HepG2 (cell line): ENCODE results near the gene JMJD8. TPM values are rescaled to one million over a fixed set of nuclear protein-coding genes. Genes with fewer than 3 reads are reported as not detected.

Experiments used
- ATAC-seq: fragments of 200-7000 bp; cut with Tn5 transposase; 3 replicates; pipeline ENCODE4 v1.9.1; 2020; ENCODE audit warnings: mild to moderate bottlenecking, moderate library complexity
- BruUV-seq: library from RNA; stranded (reverse); fragments of 400-500 nt; replicated peaks from 2 replicates; lab custom pipeline; 2021; lab: Mats Ljungman, UMichigan
- CTCF ChIA-PET: fragments of 300-600 bp; formaldehyde crosslinking; extraction: SDS; loops from one replicate; lab custom pipeline; 2021; ENCODE audit warnings: low total read pairs, inconsistent platforms, low intra/inter-chr PET ratio; lab: Yijun Ruan, JAX
- POLR2A ChIA-PET: fragments of 350-600 bp; sonication (Branson Sonifier 250); formaldehyde crosslinking; loops from one replicate; lab custom pipeline; 2020; ENCODE audit warnings: antibody characterized with exemption, inconsistent platforms; lab: Yijun Ruan, JAX
- DNase-seq: peaks from one replicate; pipeline ENCODE4 v3.0.0-alpha.2; 2015; ENCODE audit warnings: low spot score
- FAIRE-seq: peaks from 3 replicates; lab custom pipeline; 2011; peaks lifted over from hg19 to GRCh38; lab: Jason Lieb, UNC
- H2AFZ ChIP-seq: one replicate; pipeline ENCODE4 v1.6.1; 2011; ENCODE audit warnings: low read length, inconsistent platforms
- H3K27ac ChIP-seq: fragments of 300-600 bp; 3 replicates; pipeline ENCODE4 v1.8.0; 2011; ENCODE audit warnings: mixed run types, mild to moderate bottlenecking, mixed read lengths, low read length, inconsistent platforms; ENCODE audit not compliant: insufficient read depth; ENCODE audit errors: extremely low read length
- H3K27me3 ChIP-seq, 2 experiments: fragments of 200-600 bp in 1 of 2; 2 replicates in 1 of 2; 3 replicates in 1 of 2; pipeline versions ENCODE4 v1.6.0 to v1.8.0; 2011; ENCODE audit warnings: low read length in 2 of 2, mild to moderate bottlenecking in 2 of 2, moderate library complexity in 2 of 2, inconsistent platforms in 1 of 2; ENCODE audit not compliant: insufficient read depth in 2 of 2, control insufficient read depth in 1 of 2
- H3K36me3 ChIP-seq, 2 experiments: fragments of 200-600 bp in 1 of 2; replicated peaks in 1 of 2; 2 replicates in 1 of 2; 3 replicates in 1 of 2; pipeline versions ENCODE4 v1.5.1 to v1.8.0; 2011; ENCODE audit warnings: low read length in 2 of 2, inconsistent platforms in 1 of 2; ENCODE audit not compliant: insufficient read depth in 2 of 2, control insufficient read depth in 1 of 2
- H3K4me1 ChIP-seq: 2 replicates; pipeline ENCODE4 v1.5.1; 2012; ENCODE audit warnings: low read length, inconsistent platforms; ENCODE audit not compliant: insufficient read depth
- H3K4me2 ChIP-seq: 2 replicates; pipeline ENCODE4 v1.6.0; 2011; ENCODE audit warnings: low read depth, low read length, inconsistent platforms
- H3K4me3 ChIP-seq, 3 experiments: fragments of 200-600 bp in 1 of 3; sonication (generic), shearing (Covaris generic) in 1 of 3; replicated peaks in 1 of 3; 2 replicates each; pipeline ENCODE4 v1.5.1; 2011 to 2016; ENCODE audit warnings: low read length in 3 of 3, inconsistent platforms in 2 of 3, low read depth in 2 of 3, mild to moderate bottlenecking in 2 of 3, control low read depth in 1 of 3, mixed read lengths in 1 of 3; ENCODE audit not compliant: insufficient read depth in 1 of 3
- H3K79me2 ChIP-seq: one replicate; pipeline ENCODE4 v1.6.1; 2011; ENCODE audit warnings: low read length, inconsistent platforms; ENCODE audit not compliant: insufficient read depth
- H3K9ac ChIP-seq: 2 replicates; pipeline ENCODE4 v1.6.0; 2011; ENCODE audit warnings: mild to moderate bottlenecking, low read depth, low read length, inconsistent platforms; ENCODE audit not compliant: insufficient read depth
- H3K9me3 ChIP-seq: 2 replicates; pipeline ENCODE4 v1.5.1; 2012; ENCODE audit warnings: mild to moderate bottlenecking, low read length
- H4K20me1 ChIP-seq: 2 replicates; pipeline ENCODE4 v1.6.0; 2011; ENCODE audit warnings: inconsistent platforms, mild to moderate bottlenecking, low read length, moderate library complexity; ENCODE audit not compliant: insufficient read depth
- AGO2 ChIP-seq: fragments of 200-400 bp; formaldehyde crosslinking; optimal IDR thresholded peaks from 2 replicates; pipeline ENCODE3; 2017; ENCODE audit warnings: mild to moderate bottlenecking, low read depth, low read length, moderate library complexity
- CREB1 ChIP-seq, 2 experiments: fragments of 450-650 bp in 1 of 2; IDR thresholded peaks; 2 replicates each; pipeline ENCODE4 v1.6.1; 2016 to 2017; ENCODE audit warnings: control low read depth in 1 of 2, mild to moderate bottlenecking in 1 of 2, missing compliant biosample characterization in 1 of 2, missing genetic modification characterization in 1 of 2
- ISX ChIP-seq: sonication (generic); formaldehyde crosslinking; conservative IDR thresholded peaks from 2 replicates; pipeline ENCODE4 v1.5.0; 2020; ENCODE audit warnings: missing genetic modification reagents
- NCOR1 ChIP-seq: fragments of 200-600 bp; sonication (generic); IDR thresholded peaks from 2 replicates; pipeline ENCODE4 v1.7.0; 2017; ENCODE audit warnings: antibody characterized with exemption, low read length, borderline replicate concordance
- NONO ChIP-seq, 2 experiments: fragments of 450-650 bp in 1 of 2; sonication (generic) in 1 of 2; formaldehyde crosslinking in 1 of 2; IDR thresholded peaks in 1 of 2; conservative IDR thresholded peaks in 1 of 2; 2 replicates each; pipeline versions ENCODE4 v1.6.1 to v1.8.0; 2017 to 2022; ENCODE audit warnings: mild to moderate bottlenecking in 1 of 2, missing genetic modification reagents in 1 of 2, moderate library complexity in 1 of 2
- PHF21A ChIP-seq: sonication (generic); formaldehyde crosslinking; IDR thresholded peaks from 2 replicates; pipeline ENCODE4 v1.5.0; 2020; ENCODE audit warnings: mild to moderate bottlenecking, missing genetic modification reagents
- POGK ChIP-seq: sonication (generic); formaldehyde crosslinking; conservative IDR thresholded peaks from 2 replicates; pipeline ENCODE4 v1.8.0; 2022; ENCODE audit warnings: mild to moderate bottlenecking, moderate library complexity, missing genetic modification reagents
- RAD51 ChIP-seq: fragments of 450-650 bp; IDR thresholded peaks from 2 replicates; pipeline ENCODE4 v1.6.1; 2016; ENCODE audit warnings: borderline replicate concordance
- RBFOX2 ChIP-seq: fragments of 200-400 bp; formaldehyde crosslinking; IDR thresholded peaks from 2 replicates; pipeline ENCODE4 v1.6.1; 2017; ENCODE audit warnings: low read depth, mild to moderate bottlenecking, low read length
- SSRP1 ChIP-seq: IDR thresholded peaks from 2 replicates; pipeline ENCODE4 v1.6.1; 2016; ENCODE audit warnings: control low read depth
- SUZ12 ChIP-seq: fragments of 150-350 bp; IDR thresholded peaks from 2 replicates; pipeline ENCODE4 v1.6.1; 2014; ENCODE audit warnings: low read depth, low read length
- ZBTB26 ChIP-seq: IDR thresholded peaks from 2 replicates; pipeline ENCODE4 v1.6.1; 2016; ENCODE audit warnings: missing compliant biosample characterization, missing genetic modification reagents, borderline replicate concordance
- ZNF101 ChIP-seq: sonication (generic); formaldehyde crosslinking; IDR thresholded peaks from 2 replicates; pipeline ENCODE4 v1.4.0; 2020; ENCODE audit warnings: mild to moderate bottlenecking, low read depth, missing genetic modification reagents, borderline replicate concordance
- ZNF597 ChIP-seq: sonication (generic); formaldehyde crosslinking; IDR thresholded peaks from 2 replicates; pipeline ENCODE4 v1.5.0; 2020; ENCODE audit warnings: missing genetic modification reagents
- ZNF598 ChIP-seq: sonication (generic); formaldehyde crosslinking; IDR thresholded peaks from 2 replicates; pipeline ENCODE4 v1.5.1; 2020; ENCODE audit warnings: mild to moderate bottlenecking, missing genetic modification reagents, borderline replicate concordance
- WGBS: methylation state at CpG from one replicate; pipeline ENCODE4 v1.1.6; 2017; ENCODE audit warnings: low lambda C conversion rate; 5-methylcytosine and 5-hydroxymethylcytosine counted together
- in situ Hi-C: cut with HindIII; loops from 2 replicates; pipeline ENCODE4 v1.10.0; 2017; ENCODE audit warnings: low pct_unique_long_range_greater_than_20kb; ENCODE audit not compliant: extremely low pct_ligation_motif_present
- intact Hi-C: fragments of 100-400 bp; cut with micrococcal nuclease; formaldehyde crosslinking; loops from one replicate; pipeline ENCODE4 v1.10.0; 2022; ENCODE audit not compliant: unreplicated experiment
- polyA plus RNA-seq, 8 experiments: library from polyadenylated mRNA; depleted of rRNA in 3 of 8; stranded (reverse) in 7 of 8; unstranded in 1 of 8; fragments of >200 nt; fragmentation: Illumina TruSeq in 4 of 8; extraction: Trizol in 4 of 8; gene quantifications; 2 replicates each; pipeline versions ENCODE4 v1.2.1 to v1.2.3, GENCODE V29; 2011 to 2016; ENCODE audit warnings: low read depth in 4 of 8, missing spikeins in 1 of 8, mixed read lengths in 1 of 8; ENCODE audit not compliant: insufficient read depth in 1 of 8
- total RNA-seq, 5 experiments: library from RNA; depleted of rRNA; stranded (reverse); fragments of >200 nt; fragmentation: Illumina TruSeq; extraction: Trizol; gene quantifications; 2 replicates each; pipeline ENCODE4 v1.2.3, GENCODE V29; 2016; ENCODE audit warnings: low read depth in 1 of 5
- TF ChIP-seq, protein P1 (sequence below): sonication (generic); formaldehyde crosslinking; IDR thresholded peaks from 2 replicates; pipeline ENCODE4 v1.5.1; 2020; ENCODE audit warnings: mild to moderate bottlenecking, missing genetic modification reagents

Gene JMJD8
- total and polyA plus RNA-seq, 2 of the 13 experiments (the other 11 are each of a cell fraction or from before 2014, with no cell fraction given): 2.6 to 11.8 TPM

DNA sequence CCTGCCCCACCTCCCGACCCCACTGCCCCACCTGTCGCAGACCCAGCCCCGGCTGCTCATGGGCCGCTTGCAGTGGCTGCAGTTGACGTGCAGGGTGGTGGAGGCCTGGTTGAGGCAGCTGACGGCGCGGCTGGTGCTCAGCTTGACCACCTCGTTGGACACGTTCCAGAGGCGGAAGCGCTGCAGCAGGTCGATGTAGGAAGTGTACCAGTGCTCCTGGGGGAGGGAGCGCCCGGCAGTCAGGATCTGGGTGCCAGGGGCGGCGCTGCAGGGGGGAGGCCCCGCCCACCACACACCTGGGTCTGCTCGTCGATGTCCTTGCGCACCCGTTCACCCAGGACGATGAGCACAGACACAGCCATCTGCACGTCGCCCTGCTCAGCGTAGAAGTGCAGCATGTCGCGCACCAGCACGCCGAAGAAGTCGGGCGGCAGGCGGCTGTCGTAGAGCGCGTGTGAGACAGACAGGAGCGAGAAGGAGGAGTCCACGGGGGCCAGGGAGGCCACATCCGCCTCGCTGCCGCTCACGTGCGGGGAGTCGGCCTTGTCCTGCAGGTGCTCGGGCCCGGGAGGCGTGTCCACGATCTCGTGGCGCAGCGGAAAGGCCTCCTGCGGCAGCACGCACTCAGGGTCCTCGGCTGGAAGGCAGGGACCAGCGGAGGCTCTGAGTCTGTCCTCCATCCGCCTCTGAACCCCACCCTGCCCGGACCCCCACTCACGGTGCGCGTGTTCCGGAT is 995 bp upstream of the JMJD8 start:
- DNase-seq (no peak), FAIRE-seq (no peak), ATAC-seq (no peak)
- ChIA-PET POLR2A (no interaction called here), CTCF (interaction anchor here (1.1 to 1.5 kb wide), 2 partner anchors 17 to 74 kb away, joined by 3 to 4 read pairs; partner anchors contain the start of gene RHOT2)
- H2AFZ ChIP-seq: no peak overlapping the region
- peaks cover 18% of the 10 kb centered on the region for H3K79me2 ChIP-seq
- in situ Hi-C loops: no loop called here
- WGBS: 97% methylated on average over 45 of the region's 61 CpGs
- no peak overlapping the region for H3K9ac ChIP-seq
- H3K27me3 ChIP-seq: no peaks in the 10 kb centered on the region; a peak in 1 of 5 replicates
- H3K4me1 ChIP-seq: peaks cover 26% of the 10 kb centered on the region
- peaks cover 11 to 20% of the 10 kb centered on the region in 2 experiments; a peak in 4 of 5 replicates for H3K36me3 ChIP-seq
- 0 out of 2 replicates have a peak, but pooled peaks cover 3% of the 10 kb centered on the region for H4K20me1 ChIP-seq
- H3K4me3 ChIP-seq: no peak overlapping the region
- intact Hi-C loops: no loop called here
- H3K4me2 ChIP-seq: no peak overlapping the region
- no TSS peak for BruUV-seq
- no peak overlapping the region for H3K27ac ChIP-seq
- H3K9me3 ChIP-seq: no peaks in the 10 kb centered on the region
- TF ChIP-seq ZNF101 (CRISPR knock-in tag) (no peak), ZNF597 (no peak), NONO (IDR thresholded peaks at IDR 0.05) (no peak), NONO (CRISPR knock-in tag; conservative IDR thresholded peaks at IDR 0.05) (no peak), SUZ12 (no peak), ISX (CRISPR knock-in tag) (no peak), AGO2 (peak; percentile 60), RBFOX2 (peak; percentile 62), RAD51 (no peak), NCOR1 (no peak), POGK (CRISPR knock-in tag) (no peak), PHF21A (CRISPR knock-in tag) (no peak), CREB1 (IDR thresholded peaks at IDR 0.05) (no peak), CREB1 (CRISPR knock-in tag; IDR thresholded peaks at IDR 0.05) (no peak), ZNF598 (CRISPR knock-in tag) (no peak), SSRP1 (CRISPR knock-in tag) (0 out of 2 replicates have a peak, but pooled peaks have one; percentile 57), ZBTB26 (CRISPR knock-in tag) (no peak)
- TF ChIP-seq, protein P1, sequence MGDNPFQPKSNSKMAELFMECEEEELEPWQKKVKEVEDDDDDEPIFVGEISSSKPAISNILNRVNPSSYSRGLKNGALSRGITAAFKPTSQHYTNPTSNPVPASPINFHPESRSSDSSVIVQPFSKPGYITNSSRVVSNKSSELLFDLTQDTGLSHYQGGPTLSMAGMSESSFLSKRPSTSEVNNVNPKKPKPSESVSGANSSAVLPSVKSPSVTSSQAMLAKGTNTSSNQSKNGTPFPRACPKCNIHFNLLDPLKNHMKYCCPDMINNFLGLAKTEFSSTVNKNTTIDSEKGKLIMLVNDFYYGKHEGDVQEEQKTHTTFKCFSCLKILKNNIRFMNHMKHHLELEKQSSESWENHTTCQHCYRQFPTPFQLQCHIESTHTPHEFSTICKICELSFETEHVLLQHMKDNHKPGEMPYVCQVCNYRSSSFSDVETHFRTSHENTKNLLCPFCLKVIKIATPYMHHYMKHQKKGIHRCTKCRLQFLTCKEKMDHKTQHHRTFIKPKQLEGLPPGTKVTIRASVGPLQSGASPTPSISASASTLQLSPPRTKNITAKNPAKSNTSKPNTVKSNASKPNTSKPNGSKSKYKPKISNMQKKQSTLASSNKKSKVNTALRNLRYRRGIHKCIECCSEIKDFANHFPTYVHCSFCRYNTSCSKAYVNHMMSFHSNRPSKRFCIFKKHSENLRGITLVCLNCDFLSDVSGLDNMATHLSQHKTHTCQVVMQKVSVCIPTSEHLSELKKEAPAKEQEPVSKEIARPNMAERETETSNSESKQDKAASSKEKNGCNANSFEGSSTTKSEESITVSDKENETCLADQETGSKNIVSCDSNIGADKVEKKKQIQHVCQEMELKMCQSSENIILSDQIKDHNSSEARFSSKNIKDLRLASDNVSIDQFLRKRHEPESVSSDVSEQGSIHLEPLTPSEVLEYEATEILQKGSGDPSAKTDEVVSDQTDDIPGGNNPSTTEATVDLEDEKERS: no peak
